Stimulated activated naive B cell treated with anti-CD40 and anti-IgM and Interleukin-4, amounts not matched to agents 10 μg/mL and 1 μg/mL and 100 μg/mL, for 72 hours (primary cell): ENCODE data around the gene SLC24A3.

Experiments used
- ATAC-seq, 2 donors: fragments of 150-1000 bp; cut with Tn5 transposase; replicated peaks; 2 replicates each; pipeline ENCODE4 v1.10.0; 2021; ENCODE audit warnings: moderate library complexity in 1 of 2
- DNase-seq: peaks from one replicate; pipeline ENCODE4 v3.0.0; 2021
- H3K27ac Mint-ChIP-seq: one replicate; pipeline ENCODE4 v1.8.0; 2022; ENCODE audit warnings: mild to moderate bottlenecking, mixed read lengths
- H3K27me3 Mint-ChIP-seq, 2 donors: one replicate each; pipeline ENCODE4 v1.8.0; 2022; ENCODE audit warnings: mixed read lengths in 2 of 2
- H3K36me3 Mint-ChIP-seq, 2 donors: one replicate each; pipeline ENCODE4 v1.8.0; 2022; ENCODE audit warnings: mixed read lengths in 2 of 2, mild to moderate bottlenecking in 1 of 2
- H3K4me1 Mint-ChIP-seq, 2 donors: one replicate each; pipeline ENCODE4 v1.8.0; 2022; ENCODE audit warnings: mixed read lengths in 2 of 2, mild to moderate bottlenecking in 1 of 2
- H3K4me3 Mint-ChIP-seq, 2 donors: one replicate each; pipeline ENCODE4 v1.8.0; 2022; ENCODE audit warnings: mild to moderate bottlenecking in 2 of 2, mixed read lengths in 2 of 2, moderate library complexity in 1 of 2
- H3K9me3 Mint-ChIP-seq, 2 donors: one replicate each; pipeline ENCODE4 v1.8.0; 2022; ENCODE audit warnings: mixed read lengths in 2 of 2, mild to moderate bottlenecking in 1 of 2

Gene SLC24A3

DNA sequence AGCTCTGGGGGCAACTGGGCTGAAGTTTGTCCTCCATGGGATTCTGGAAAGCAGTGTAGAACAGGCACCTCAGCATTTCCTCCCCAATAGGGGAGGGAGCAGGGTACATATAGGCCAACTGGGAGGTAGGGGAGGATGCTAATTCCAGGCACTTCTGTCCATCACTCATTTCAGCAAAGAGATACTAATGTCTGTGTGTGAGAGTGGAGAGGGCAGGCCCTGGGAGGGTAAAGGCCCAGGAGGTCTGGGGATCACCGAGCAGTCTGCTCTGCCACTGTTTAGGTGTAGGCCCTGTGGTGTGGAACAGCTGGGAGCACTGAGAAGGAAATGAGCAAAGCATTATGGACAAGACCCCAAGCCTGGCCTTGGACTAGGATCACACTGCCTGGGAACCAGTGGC lies 158.7 kb downstream of the SLC24A3 start:
- Mint-ChIP-seq H3K4me1 (no peaks in the 10 kb centered on the region), H3K27me3 (peaks cover 10% of the 10 kb centered on the region in 2 donors), H3K27ac (no peak overlapping the region), H3K4me3 (no peak overlapping the region), H3K36me3 (no peaks in the 10 kb centered on the region), H3K9me3 (no peaks in the 10 kb centered on the region)
- no peak for DNase-seq
- no peak for ATAC-seq

DNA sequence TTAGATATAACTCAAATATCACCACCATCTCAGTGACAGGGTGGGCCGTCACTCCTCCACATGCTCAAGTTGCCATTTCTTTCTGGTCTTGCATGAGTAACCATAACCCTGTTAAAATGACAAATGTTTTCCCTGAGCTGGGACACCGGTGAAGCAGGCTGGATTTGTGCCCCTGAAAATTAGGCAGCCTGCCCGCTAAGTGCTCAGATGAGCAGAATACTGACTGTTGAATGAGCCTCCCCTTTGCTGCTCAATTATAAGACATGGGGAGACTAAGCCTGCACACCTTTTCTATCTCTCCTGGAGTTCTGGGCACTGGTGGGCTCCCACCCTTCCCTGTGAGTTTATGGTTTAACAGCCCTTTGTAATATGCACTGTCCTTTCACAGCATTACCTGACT lies 161.8 kb downstream of the SLC24A3 start:
- Mint-ChIP-seq H3K27me3 (peaks cover 0 to 19% of the 10 kb centered on the region in 2 donors), H3K4me1 (no peaks in the 10 kb centered on the region), H3K36me3 (no peaks in the 10 kb centered on the region), H3K27ac (no peak overlapping the region), H3K4me3 (no peak overlapping the region), H3K9me3 (no peaks in the 10 kb centered on the region)
- ATAC-seq (no peak), DNase-seq (no peak)

DNA sequence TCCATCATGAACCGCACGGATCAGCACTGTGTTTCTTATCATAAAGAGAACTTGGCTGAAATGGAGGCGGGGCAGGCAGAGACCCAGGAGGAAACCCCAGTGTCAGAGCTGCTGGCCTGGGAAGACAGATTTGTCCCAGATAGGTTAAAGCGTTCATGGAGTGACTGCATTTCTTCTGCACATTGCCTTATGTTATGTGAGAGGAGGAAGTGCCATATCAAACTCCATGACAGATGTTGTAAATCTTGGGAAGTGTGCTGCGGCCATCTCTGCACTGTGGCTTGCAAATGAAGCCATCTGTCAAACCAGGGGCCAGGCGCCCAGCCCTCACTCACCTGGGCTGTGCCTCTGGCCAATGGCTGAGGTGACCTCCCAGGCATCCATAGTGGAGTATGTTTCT lies 163.0 kb downstream of the SLC24A3 start:
- Mint-ChIP-seq H3K27me3 (peaks cover 0 to 23% of the 10 kb centered on the region in 2 donors), H3K4me1 (no peaks in the 10 kb centered on the region), H3K9me3 (no peaks in the 10 kb centered on the region), H3K27ac (no peak overlapping the region), H3K4me3 (no peak overlapping the region), H3K36me3 (no peaks in the 10 kb centered on the region)
- no peak for ATAC-seq
- no peak for DNase-seq

DNA sequence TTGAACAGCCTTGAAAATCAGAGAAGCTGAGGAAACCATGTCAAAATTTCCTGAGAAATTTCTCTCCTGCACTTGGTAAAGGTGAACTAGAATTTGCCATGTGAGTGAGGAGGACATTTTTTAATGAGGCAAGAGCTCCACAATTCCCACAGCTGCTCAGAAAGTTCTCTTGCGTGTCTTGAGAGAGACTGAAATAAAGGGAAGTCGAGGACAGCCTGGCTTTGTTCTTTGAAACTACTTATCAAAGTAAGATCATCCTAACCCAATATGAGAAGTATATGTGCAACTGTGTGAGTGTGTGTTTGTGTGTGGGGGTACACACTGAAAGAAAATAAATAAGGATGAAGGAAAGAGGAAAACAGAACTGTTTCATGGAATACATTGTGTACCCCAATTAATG lies 163.4 kb downstream of the SLC24A3 start:
- ATAC-seq: no peak
- Mint-ChIP-seq H3K36me3 (no peaks in the 10 kb centered on the region), H3K9me3 (no peaks in the 10 kb centered on the region), H3K27me3 (peaks cover 0 to 23% of the 10 kb centered on the region in 2 donors), H3K4me1 (no peaks in the 10 kb centered on the region), H3K4me3 (no peak overlapping the region), H3K27ac (no peak overlapping the region)
- DNase-seq: no peak

DNA sequence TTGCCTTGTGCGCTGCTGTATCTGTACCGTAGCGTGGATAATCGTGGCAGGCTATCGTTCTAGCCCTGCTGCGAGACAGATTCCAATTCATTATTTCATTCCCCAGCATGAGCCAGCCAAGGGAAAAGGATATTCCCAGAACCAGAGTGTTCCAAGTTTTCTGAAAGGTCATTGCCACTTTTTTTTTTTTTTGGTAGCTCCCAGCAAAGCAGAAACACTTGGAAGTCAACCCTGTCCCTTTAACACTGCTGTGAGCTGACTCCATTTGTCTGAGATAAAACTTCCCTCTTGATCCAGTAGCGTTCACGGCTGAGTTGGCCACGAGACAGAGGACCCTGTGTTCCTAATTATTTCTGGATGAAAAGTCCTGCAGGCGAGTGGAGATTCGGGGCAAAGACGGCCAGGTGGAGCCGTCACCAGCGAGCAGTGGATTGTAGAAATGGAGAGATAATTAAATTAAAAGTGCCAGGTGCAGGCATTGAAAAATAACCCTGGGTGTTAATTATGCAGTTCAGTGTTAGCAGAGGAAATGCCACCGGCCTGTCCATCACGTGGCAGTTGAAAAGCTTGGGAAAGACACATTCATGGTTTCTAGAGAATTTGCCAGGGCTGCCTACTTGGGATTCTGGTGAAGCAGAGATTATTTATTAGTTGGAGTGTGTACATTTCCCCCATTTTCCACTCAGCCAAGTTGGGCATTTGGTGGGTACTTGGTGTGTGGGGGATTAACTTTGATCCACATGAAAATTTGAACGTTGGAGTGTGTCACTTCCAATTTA lies 164.2 kb downstream of the SLC24A3 start:
- Mint-ChIP-seq H3K9me3 (no peaks in the 10 kb centered on the region), H3K4me3 (no peak overlapping the region), H3K4me1 (no peaks in the 10 kb centered on the region), H3K27ac (no peak overlapping the region), H3K36me3 (no peaks in the 10 kb centered on the region), H3K27me3 (peaks cover 0 to 23% of the 10 kb centered on the region in 2 donors)
- no peak for ATAC-seq
- no peak for DNase-seq

DNA sequence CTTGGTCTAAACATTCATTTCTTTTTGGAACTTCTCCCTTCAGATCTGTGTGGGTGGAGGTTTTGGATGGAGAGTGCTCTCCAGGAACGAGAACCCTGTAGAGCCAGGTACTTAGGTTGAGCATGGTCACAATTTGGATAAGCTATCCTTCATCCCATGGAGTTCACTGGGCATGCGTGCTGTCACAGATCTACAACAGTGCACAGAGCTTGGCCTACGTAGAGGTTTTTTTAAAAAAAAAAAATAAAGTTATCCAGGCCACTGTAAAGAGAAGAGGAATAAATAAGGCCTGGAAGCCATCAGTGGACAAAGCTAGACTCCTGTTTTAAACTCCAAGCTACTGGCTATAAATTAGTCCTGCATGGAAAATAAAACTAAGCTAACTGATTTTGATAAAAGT lies 165.6 kb downstream of the SLC24A3 start:
- Mint-ChIP-seq H3K27ac (no peak overlapping the region), H3K9me3 (no peaks in the 10 kb centered on the region), H3K27me3 (peaks cover 0 to 18% of the 10 kb centered on the region in 2 donors), H3K36me3 (no peaks in the 10 kb centered on the region), H3K4me3 (no peak overlapping the region), H3K4me1 (no peaks in the 10 kb centered on the region)
- DNase-seq: no peak
- ATAC-seq: no peak

DNA sequence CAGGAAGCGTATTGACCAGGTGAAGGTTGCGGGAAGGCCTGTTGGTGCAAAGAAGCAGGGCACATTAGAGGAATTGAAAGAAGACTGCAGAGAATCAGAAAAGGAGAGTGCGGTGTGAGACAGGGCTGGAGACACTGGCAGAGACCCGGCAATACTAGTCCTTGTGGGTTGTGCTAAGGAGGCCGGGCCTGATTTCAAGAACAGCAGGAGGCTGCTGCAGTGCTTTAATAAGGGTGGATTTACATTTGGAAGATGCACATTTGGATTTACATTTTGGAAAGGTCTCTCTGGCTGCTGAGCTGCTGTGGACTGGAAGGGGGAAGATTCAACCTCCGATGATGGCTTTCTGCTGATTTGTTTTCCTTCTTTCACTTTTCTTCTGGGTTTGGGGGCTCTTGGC lies 167.8 kb downstream of the SLC24A3 start:
- Mint-ChIP-seq H3K36me3 (no peaks in the 10 kb centered on the region), H3K4me3 (no peak overlapping the region), H3K27ac (no peak overlapping the region), H3K27me3 (peaks cover 0 to 18% of the 10 kb centered on the region in 2 donors), H3K4me1 (no peaks in the 10 kb centered on the region), H3K9me3 (peaks cover 0 to 1% of the 10 kb centered on the region in 2 donors)
- DNase-seq (no peak), ATAC-seq (no peak)

DNA sequence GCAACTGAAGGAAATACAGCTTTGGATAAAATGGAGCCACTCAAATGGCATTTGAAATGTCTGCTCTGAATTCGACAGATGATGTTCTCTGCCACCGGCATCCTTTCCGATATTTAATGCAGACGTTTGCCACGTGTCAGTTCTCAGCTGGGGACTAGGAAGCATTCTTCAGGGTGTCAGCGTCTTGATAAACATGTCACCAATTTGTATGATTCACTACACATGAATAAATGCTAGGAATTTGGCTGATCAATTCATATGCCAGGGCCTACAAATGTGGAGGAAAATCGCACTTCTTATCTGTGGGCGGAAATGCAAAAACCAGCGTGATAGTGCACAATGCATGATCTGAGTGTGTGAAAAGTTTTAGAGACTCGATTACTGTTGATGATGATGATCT lies 169.5 kb downstream of the SLC24A3 start:
- peaks cover 0 to 3% of the 10 kb centered on the region in 2 donors for H3K9me3 Mint-ChIP-seq
- no peak for ATAC-seq
- no peaks in the 10 kb centered on the region for H3K36me3 Mint-ChIP-seq
- no peak overlapping the region for H3K4me3 Mint-ChIP-seq
- no peaks in the 10 kb centered on the region for H3K4me1 Mint-ChIP-seq
- no peak overlapping the region for H3K27ac Mint-ChIP-seq
- no peak for DNase-seq
- H3K27me3 Mint-ChIP-seq: peaks cover 0 to 8% of the 10 kb centered on the region in 2 donors

DNA sequence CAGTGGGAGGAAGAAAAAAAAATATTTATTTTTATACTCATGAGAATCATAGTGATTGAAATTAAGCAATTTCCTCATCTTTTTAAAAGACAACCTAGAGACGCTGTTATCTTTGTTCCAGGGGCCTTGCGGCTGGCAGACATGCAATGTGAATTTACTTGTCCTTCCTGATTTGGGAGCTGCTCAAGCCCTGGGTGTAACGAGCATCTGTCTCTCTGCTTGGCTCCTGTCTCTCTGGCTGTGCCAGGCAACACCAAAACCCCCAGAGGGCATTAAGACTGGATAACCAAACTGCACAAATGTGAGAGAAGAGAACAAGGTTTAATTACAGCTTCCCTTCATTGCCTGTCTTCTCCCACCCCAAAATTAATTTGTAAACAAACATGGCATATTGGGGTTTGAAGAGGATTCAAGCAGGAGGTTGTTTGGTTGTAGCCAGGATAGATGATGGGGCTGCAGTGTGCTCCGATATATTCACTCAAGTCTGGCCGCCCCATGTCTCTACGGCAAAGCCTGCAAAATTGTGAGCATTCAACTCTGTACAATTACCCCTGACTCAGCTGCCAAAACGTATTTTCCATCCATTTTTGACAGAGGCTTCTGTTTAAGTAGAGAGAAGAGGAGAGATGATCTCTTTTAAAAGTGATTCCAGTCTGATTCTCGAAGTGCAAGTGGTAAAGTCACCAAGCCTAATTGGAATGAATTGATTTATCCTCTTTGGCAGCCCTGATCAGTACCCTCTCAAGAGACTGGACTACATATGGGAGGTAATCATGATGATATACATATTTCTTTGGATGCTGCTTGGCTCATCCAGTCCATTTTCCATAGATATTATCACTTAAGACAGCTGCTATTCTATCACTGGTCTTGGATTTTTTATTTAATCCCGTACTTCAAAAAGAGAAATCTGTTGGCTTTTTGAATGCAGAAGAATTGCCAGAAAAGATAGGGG lies 170.2 kb downstream of the SLC24A3 start:
- H3K4me1 Mint-ChIP-seq: no peaks in the 10 kb centered on the region
- H3K4me3 Mint-ChIP-seq: no peak overlapping the region
- no peak overlapping the region for H3K27ac Mint-ChIP-seq
- DNase-seq: no peak
- peaks cover 0 to 3% of the 10 kb centered on the region in 2 donors for H3K9me3 Mint-ChIP-seq
- peaks cover 0 to 4% of the 10 kb centered on the region in 2 donors for H3K27me3 Mint-ChIP-seq
- ATAC-seq: no peak
- H3K36me3 Mint-ChIP-seq: no peaks in the 10 kb centered on the region

DNA sequence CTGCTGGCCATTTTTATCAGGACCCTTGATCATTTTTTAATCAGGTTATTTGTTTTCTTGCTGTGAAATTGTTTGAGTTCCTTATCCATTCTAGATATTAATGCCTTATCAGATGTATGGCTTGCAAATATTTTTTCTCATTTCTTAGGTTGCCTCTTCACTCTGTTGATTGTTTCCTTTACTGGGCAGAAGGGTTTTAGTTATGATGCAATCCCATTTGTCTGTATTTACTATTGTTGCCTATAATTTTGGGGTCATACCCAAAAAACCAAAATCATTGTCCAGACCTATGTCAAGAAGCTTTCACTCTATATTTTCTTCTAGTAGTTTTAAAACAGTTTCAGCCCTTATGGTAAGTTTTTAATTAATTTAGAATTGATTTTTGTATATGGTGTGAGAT lies 172.5 kb downstream of the SLC24A3 start:
- peaks cover 0 to 4% of the 10 kb centered on the region in 2 donors for H3K36me3 Mint-ChIP-seq
- no peak for DNase-seq
- H3K27me3 Mint-ChIP-seq: peaks cover 3 to 6% of the 10 kb centered on the region in 2 donors
- no peak overlapping the region for H3K4me3 Mint-ChIP-seq
- no peaks in the 10 kb centered on the region for H3K4me1 Mint-ChIP-seq
- H3K9me3 Mint-ChIP-seq: peaks cover 8 to 11% of the 10 kb centered on the region in 2 donors
- no peak overlapping the region for H3K27ac Mint-ChIP-seq
- ATAC-seq: no peak

DNA sequence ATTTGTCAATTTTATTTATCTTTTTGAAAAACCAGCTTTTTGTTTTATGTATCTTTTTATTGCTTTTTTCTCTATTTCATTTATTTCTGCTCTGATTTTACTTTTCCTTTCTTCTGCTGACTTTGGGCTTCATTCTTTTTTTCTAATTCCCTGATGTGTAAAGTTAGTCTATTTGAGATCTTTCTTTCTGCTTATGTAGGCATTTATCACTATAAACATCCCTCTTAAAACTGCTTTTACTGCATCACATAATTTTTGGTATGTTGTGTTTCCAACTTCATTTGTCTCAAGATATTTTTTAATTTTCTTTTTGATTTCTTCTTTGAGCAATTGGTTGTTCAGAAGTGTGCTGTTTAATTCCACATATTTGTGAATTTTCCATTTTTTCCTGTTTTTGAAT lies 174.8 kb downstream of the SLC24A3 start:
- Mint-ChIP-seq H3K27me3 (peaks cover 0 to 6% of the 10 kb centered on the region in 2 donors), H3K4me3 (no peak overlapping the region), H3K27ac (no peak overlapping the region), H3K9me3 (peaks cover 10 to 15% of the 10 kb centered on the region in 2 donors), H3K36me3 (peaks cover 0 to 4% of the 10 kb centered on the region in 2 donors), H3K4me1 (no peaks in the 10 kb centered on the region)
- no peak for ATAC-seq
- no peak for DNase-seq

DNA sequence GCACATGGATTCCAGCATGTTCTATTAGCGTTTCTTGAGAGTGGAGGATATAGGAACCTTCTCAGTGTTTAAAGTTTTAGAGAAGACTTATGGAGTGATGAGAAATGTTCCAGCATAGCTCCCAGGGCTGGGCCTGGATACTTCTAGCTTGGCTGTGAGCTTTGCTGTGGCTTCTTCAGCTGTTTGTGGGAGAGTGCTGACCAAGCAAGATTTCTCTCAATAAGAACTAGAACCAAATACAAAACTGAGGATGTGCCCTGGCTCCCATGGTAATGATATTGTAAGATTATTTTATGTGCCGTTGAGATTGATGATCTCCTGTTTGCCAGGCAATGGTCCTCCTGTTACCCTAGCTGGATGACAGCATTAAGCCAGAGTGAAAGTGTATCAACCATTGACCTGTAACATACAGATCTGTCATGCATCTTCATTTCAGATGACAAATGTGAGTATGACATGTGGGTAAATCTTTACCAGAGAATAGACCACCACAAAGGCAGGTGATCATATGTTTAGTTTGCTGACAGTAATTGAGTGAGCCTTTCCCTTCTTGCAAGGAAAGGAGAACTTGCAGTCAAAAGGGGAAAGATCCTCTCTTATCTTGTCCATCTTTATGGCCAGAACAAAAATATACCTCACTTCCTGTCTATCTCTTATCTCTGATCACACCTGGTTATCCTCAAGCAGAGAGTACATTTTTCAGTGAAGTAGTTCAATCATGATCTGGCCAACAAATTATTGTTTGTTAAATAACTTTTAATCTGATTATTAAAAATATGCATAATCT lies 180.1 kb downstream of the SLC24A3 start:
- DNase-seq (no peak), ATAC-seq (no peak)
- H3K27me3 Mint-ChIP-seq: peaks cover 3 to 6% of the 10 kb centered on the region in 2 donors
- H3K27ac Mint-ChIP-seq: no peak overlapping the region
- no peak overlapping the region for H3K4me3 Mint-ChIP-seq
- peaks cover 7 to 15% of the 10 kb centered on the region in 2 donors for H3K9me3 Mint-ChIP-seq
- H3K36me3 Mint-ChIP-seq: peaks cover 0 to 4% of the 10 kb centered on the region in 2 donors
- H3K4me1 Mint-ChIP-seq: no peaks in the 10 kb centered on the region

DNA sequence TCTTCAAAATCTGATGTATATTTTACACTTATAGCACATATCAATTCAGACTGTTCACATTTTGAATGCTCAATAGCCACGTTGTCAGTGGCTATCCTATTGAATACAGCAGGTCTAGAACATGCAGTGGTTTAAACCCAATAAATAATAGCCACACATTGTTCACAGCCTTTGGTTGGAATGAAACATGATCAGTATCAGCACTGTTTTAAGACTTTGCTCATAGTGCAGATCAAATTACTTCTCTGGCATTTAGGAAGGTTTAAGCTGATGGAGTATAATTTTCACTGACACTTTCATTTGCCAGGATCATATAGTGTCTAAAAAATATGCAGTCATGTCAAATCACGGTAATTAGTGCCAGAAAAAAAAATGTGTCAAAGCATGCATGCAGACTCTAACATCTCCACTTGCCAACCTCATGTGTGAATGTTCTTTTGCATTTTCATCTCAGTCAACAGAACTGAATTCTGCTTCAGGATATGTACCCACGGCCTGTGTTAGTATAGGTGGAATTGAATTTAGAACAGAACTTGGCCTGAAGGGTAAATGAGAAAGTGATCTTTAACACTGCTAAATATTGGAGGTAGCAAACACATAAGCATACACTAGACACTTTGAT lies 184.1 kb downstream of the SLC24A3 start:
- H3K27me3 Mint-ChIP-seq: peaks cover under 1 to 3% of the 10 kb centered on the region in 2 donors
- peaks cover 7 to 16% of the 10 kb centered on the region in 2 donors for H3K9me3 Mint-ChIP-seq
- no peaks in the 10 kb centered on the region for H3K36me3 Mint-ChIP-seq
- H3K27ac Mint-ChIP-seq: no peak overlapping the region
- no peaks in the 10 kb centered on the region for H3K4me1 Mint-ChIP-seq
- no peak for ATAC-seq
- H3K4me3 Mint-ChIP-seq: no peak overlapping the region
- no peak for DNase-seq

DNA sequence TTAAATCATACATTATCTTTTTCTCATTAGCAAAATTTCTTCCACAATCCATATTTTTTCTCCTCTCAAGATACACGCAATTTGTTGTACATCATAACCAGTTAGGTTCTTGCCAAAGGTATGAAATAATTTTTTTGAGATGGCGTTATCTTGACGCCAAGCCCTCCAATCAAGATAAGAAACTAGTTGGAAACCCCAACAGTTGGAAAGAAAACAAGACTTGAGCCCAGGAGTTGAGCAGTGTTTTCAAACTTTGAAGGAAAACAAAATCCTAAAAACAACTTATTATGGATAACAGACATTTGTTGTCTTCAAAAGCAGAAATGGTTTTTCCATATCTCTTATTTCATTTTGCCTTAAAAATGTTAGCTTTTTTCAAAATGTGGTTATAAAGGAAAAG lies 184.8 kb downstream of the SLC24A3 start:
- Mint-ChIP-seq H3K27ac (no peak overlapping the region), H3K27me3 (peaks cover 3 to 7% of the 10 kb centered on the region in 2 donors), H3K4me1 (no peaks in the 10 kb centered on the region), H3K9me3 (peaks cover 8 to 16% of the 10 kb centered on the region in 2 donors), H3K36me3 (no peaks in the 10 kb centered on the region), H3K4me3 (no peak overlapping the region)
- ATAC-seq: no peak
- DNase-seq: no peak
